ENCODE measurements around the gene SLF2.

DNA sequence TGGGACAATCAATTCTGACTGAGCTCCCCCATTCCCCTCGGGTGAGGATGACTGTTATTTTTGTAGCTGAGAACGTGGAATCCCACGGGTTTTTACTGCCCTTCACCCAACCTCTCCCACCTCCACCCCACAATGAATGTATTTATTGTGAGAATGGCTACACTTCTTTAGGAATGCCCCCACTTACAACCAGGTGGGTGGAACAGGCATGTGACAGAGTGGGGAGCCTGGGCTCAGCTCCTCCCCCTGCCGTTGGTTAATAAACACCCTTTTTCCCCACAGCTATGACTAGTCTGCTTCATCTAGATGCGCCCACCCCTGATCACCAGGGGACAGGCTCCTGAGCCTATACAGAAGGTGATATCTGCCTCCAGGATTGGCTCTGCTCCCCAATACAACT lies 72.6 kb downstream of the SLF2 start:
- TF ChIP-seq, protein P1, sequence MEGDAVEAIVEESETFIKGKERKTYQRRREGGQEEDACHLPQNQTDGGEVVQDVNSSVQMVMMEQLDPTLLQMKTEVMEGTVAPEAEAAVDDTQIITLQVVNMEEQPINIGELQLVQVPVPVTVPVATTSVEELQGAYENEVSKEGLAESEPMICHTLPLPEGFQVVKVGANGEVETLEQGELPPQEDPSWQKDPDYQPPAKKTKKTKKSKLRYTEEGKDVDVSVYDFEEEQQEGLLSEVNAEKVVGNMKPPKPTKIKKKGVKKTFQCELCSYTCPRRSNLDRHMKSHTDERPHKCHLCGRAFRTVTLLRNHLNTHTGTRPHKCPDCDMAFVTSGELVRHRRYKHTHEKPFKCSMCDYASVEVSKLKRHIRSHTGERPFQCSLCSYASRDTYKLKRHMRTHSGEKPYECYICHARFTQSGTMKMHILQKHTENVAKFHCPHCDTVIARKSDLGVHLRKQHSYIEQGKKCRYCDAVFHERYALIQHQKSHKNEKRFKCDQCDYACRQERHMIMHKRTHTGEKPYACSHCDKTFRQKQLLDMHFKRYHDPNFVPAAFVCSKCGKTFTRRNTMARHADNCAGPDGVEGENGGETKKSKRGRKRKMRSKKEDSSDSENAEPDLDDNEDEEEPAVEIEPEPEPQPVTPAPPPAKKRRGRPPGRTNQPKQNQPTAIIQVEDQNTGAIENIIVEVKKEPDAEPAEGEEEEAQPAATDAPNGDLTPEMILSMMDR (IDR thresholded peaks at IDR 0.05): no peak
- TF ChIP-seq POLR2A (IDR thresholded peaks at IDR 0.05) (no peak), POLR2AphosphoS5 (IDR thresholded peaks at IDR 0.05) (no peak)
